BLaER1 (cell line): ENCODE results near the gene INO80.
"Not testable (repeated sequence)": the region's sequence is repeated elsewhere in the genome, so short reads cannot be mapped to it uniquely, and the experiment has no call there.

Experiments
- H3K27ac ChIP-seq: shearing (Covaris generic); formaldehyde crosslinking; 2 replicates; pipeline ENCODE4 v1.8.1; 2022
- H3K27me3 ChIP-seq: shearing (Covaris generic); formaldehyde crosslinking; 2 replicates; pipeline ENCODE4 v1.8.1; 2022
- H3K36me3 ChIP-seq: shearing (Covaris generic); formaldehyde crosslinking; 2 replicates; pipeline ENCODE4 v1.8.1; 2022
- H3K4me1 ChIP-seq: shearing (Covaris generic); formaldehyde crosslinking; 2 replicates; pipeline ENCODE4 v1.8.1; 2022
- H3K4me2 ChIP-seq: shearing (Covaris generic); formaldehyde crosslinking; 2 replicates; pipeline ENCODE4 v1.8.1; 2022
- H3K4me3 ChIP-seq: shearing (Covaris generic); formaldehyde crosslinking; 2 replicates; pipeline ENCODE4 v1.8.1; 2022
- H3K9ac ChIP-seq: shearing (Covaris generic); formaldehyde crosslinking; 2 replicates; pipeline ENCODE4 v1.8.1; 2022
- H3K9me3 ChIP-seq: shearing (Covaris generic); formaldehyde crosslinking; 2 replicates; pipeline ENCODE4 v1.8.1; 2022
- H4K20me1 ChIP-seq: shearing (Covaris generic); formaldehyde crosslinking; 2 replicates; pipeline ENCODE4 v1.8.1; 2022
- Cebpa-rat ChIP-seq: shearing (Covaris generic); IDR thresholded peaks from 2 replicates; pipeline ENCODE4 v1.8.1; 2022

INO80 gene

GRCh38 chr15:41115161-41115651 lies 874 bp downstream of the INO80 start:
- peaks cover 36% of the 10 kb centered on the region for H3K36me3 ChIP-seq
- H3K9ac ChIP-seq = peak overlapping the region; percentile 100
- peaks cover 48% of the 10 kb centered on the region for H4K20me1 ChIP-seq
- H3K27ac ChIP-seq = peak overlapping the region; percentile 100
- H3K4me2 ChIP-seq = peak overlapping the region; percentile 74
- TF ChIP-seq Cebpa-rat = no peak
- H3K27me3 ChIP-seq = no peaks in the 10 kb centered on the region
- H3K4me1 ChIP-seq = peaks cover 28% of the 10 kb centered on the region
- H3K9me3 ChIP-seq = no peaks in the 10 kb centered on the region
- H3K4me3 ChIP-seq = peak overlapping the region; percentile 95

GRCh38 chr15:41106947-41107346 lies 9.1 kb downstream of the INO80 start:
- Histone ChIP-seq H3K36me3 (peaks cover 82% of the 10 kb centered on the region), H3K27me3 (no peaks in the 10 kb centered on the region), H3K9me3 (no peaks in the 10 kb centered on the region), H4K20me1 (peaks cover 100% of the 10 kb centered on the region), H3K4me1 (peaks cover 9% of the 10 kb centered on the region; the same call in 1 of the 2 replicates), H3K27ac (no peak overlapping the region), H3K9ac (no peak overlapping the region), H3K4me2 (no peak overlapping the region), H3K4me3 (no peak overlapping the region)
- no peak for TF ChIP-seq Cebpa-rat

- H3K9me3 ChIP-seq = no peaks in the 10 kb centered on the region
- H3K36me3 ChIP-seq = peaks cover 76% of the 10 kb centered on the region
Observed at GRCh38 chr15:41105348-41106334, 10.4 kb downstream of the INO80 start.

DNA sequence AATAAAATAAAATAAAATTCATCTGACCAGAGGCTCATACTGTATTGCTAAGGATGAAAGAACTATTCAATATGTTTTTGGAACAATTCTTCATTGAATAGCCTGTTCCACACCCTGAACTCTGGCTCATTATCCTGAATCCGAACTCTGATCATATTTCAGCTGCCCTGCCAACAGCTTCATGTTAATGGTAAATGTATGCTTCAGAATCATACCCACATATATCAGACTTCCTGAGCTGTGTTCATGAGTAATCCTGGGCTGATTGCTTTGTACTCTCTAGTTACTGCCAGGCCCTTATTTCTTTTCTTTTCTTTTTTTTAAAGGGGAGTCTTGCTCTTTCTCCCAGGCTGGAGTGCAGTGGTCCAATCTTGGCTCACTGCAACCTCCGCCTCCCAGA lies 11.8 kb downstream of the INO80 start:
- peaks cover 9% of the 10 kb centered on the region; the same call in 1 of the 2 replicates for H3K4me1 ChIP-seq
- peaks cover 100% of the 10 kb centered on the region for H4K20me1 ChIP-seq
- no peak overlapping the region for H3K4me2 ChIP-seq
- no peaks in the 10 kb centered on the region for H3K9me3 ChIP-seq
- H3K27me3 ChIP-seq = no peaks in the 10 kb centered on the region
- no peak for TF ChIP-seq Cebpa-rat
- no peak overlapping the region for H3K4me3 ChIP-seq
- H3K36me3 ChIP-seq = peaks cover 74% of the 10 kb centered on the region
- no peak overlapping the region for H3K27ac ChIP-seq
- no peak overlapping the region for H3K9ac ChIP-seq

More at GRCh38 chr15:41105348-41106334, 10.4 kb downstream of the INO80 start:
- Histone ChIP-seq H4K20me1 (peaks cover 100% of the 10 kb centered on the region), H3K27me3 (no peaks in the 10 kb centered on the region), H3K27ac (no peak overlapping the region), H3K4me2 (no peak overlapping the region), H3K4me1 (peaks cover 9% of the 10 kb centered on the region; the same call in 1 of the 2 replicates), H3K4me3 (no peak overlapping the region), H3K9ac (no peak overlapping the region)
- TF ChIP-seq Cebpa-rat = no peak

DNA sequence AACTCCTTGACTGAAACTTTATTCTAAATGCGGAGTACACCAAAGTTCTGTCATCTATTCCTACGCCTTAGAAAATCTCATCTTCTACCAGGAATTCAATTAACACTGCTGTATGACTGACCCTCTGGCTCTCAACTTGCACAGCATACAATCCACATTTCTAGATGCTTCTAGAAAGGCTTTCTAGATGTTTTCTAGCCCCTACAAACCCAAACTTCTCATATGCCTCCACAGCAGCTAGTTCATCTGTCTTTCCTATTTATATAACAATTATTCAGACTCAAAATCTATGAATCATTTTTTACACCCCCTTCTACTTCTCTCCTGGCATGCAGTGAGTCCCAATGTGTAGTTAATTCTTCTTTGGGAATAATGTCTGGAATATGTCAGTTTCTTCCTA lies 13.2 kb downstream of the INO80 start:
- Histone ChIP-seq H3K27me3 (no peaks in the 10 kb centered on the region), H3K27ac (no peak overlapping the region), H3K4me1 (peaks cover 9% of the 10 kb centered on the region; the same call in 1 of the 2 replicates), H3K9me3 (no peaks in the 10 kb centered on the region), H3K4me3 (no peak overlapping the region), H3K4me2 (no peak overlapping the region), H4K20me1 (peaks cover 100% of the 10 kb centered on the region), H3K9ac (no peak overlapping the region), H3K36me3 (peaks cover 68% of the 10 kb centered on the region)
- TF ChIP-seq Cebpa-rat = no peak

GRCh38 chr15:41096178-41096577 lies 19.9 kb downstream of the INO80 start:
- H3K27ac ChIP-seq = no peak overlapping the region
- H3K9me3 ChIP-seq = no peaks in the 10 kb centered on the region
- H3K27me3 ChIP-seq = no peaks in the 10 kb centered on the region
- peaks cover 52% of the 10 kb centered on the region for H4K20me1 ChIP-seq
- no peak for TF ChIP-seq Cebpa-rat
- H3K36me3 ChIP-seq = peaks cover 90% of the 10 kb centered on the region
- no peak overlapping the region for H3K4me3 ChIP-seq
- no peaks in the 10 kb centered on the region for H3K4me1 ChIP-seq
- no peak overlapping the region for H3K4me2 ChIP-seq
- no peak overlapping the region for H3K9ac ChIP-seq

DNA sequence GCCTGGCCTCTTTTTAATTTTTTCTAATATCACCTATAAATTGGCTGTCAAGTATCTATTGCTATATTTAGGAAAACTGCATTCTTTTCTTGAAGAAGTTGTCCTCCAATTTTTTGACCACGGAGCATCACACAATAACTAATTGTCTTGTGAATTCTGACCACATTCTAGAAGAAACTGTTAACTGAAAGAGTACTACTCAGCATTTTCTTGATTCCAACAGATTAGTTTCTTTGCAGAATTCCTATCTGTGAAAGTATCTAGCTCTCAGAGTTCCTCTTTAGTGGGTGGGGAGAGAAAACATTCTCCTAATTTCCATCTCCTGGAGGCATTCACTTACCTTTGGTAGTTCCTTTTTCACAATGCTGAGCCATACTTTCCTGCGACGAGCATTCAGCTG lies 31.1 kb downstream of the INO80 start:
- Histone ChIP-seq H3K4me1 (peaks cover 70% of the 10 kb centered on the region), H3K9me3 (no peaks in the 10 kb centered on the region), H4K20me1 (peaks cover 13% of the 10 kb centered on the region; the same call in 1 of the 2 replicates), H3K27ac (no peak overlapping the region), H3K4me3 (no peak overlapping the region), H3K9ac (no peak overlapping the region), H3K36me3 (peaks cover 92% of the 10 kb centered on the region), H3K27me3 (no peaks in the 10 kb centered on the region), H3K4me2 (no peak overlapping the region)
- no peak for TF ChIP-seq Cebpa-rat

- Histone ChIP-seq H3K27ac (peak overlapping the region; percentile 77), H3K36me3 (peaks cover 96% of the 10 kb centered on the region), H3K4me3 (no peak overlapping the region), H3K4me2 (peak overlapping the region; percentile 60), H3K9ac (peak overlapping the region; percentile 66; the same call in 1 of the 2 replicates), H4K20me1 (no peaks in the 10 kb centered on the region), H3K4me1 (peaks cover 45% of the 10 kb centered on the region), H3K9me3 (no peaks in the 10 kb centered on the region), H3K27me3 (no peaks in the 10 kb centered on the region)
- TF ChIP-seq Cebpa-rat = no peak
Observed at GRCh38 chr15:41080144-41080543, 35.9 kb downstream of the INO80 start.

DNA sequence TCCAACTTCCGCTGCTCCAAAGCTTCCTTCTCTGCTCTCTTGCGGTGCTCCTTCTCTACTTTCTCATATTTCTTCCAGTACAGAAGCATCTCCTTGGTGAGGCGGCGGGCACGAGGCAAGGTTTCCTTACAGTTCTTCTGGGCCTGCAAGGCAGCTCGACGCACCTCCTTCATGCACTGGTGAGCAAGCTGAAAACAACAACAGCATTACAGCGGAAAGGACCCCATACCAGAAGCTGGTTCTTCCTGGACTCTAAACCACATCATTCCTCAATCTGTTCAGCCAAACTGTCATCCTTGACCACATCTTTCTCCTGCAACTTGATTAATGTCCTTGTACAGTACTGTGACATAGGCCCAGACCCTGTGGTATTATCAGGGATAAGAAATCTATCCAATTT lies 36.4 kb downstream of the INO80 start:
- Histone ChIP-seq H3K36me3 (peaks cover 96% of the 10 kb centered on the region), H3K4me3 (peak overlapping the region; percentile 3; the same call in 1 of the 2 replicates), H3K9ac (peak overlapping the region; percentile 66), H3K27ac (peak overlapping the region; percentile 77), H3K27me3 (no peaks in the 10 kb centered on the region), H4K20me1 (no peaks in the 10 kb centered on the region), H3K4me2 (peak overlapping the region; percentile 60), H3K4me1 (peaks cover 41% of the 10 kb centered on the region), H3K9me3 (no peaks in the 10 kb centered on the region)
- no peak for TF ChIP-seq Cebpa-rat

GRCh38 chr15:41078879-41079278 lies 37.2 kb downstream of the INO80 start:
- H3K4me1 ChIP-seq = peaks cover 40% of the 10 kb centered on the region
- peak overlapping the region; percentile 77 for H3K27ac ChIP-seq
- H3K9ac ChIP-seq = peak overlapping the region; percentile 66
- H3K4me3 ChIP-seq = peak overlapping the region; percentile 3; the same call in 1 of the 2 replicates
- peaks cover 96% of the 10 kb centered on the region for H3K36me3 ChIP-seq
- not testable (repeated sequence) for H3K9me3 ChIP-seq, H4K20me1 ChIP-seq, H3K27me3 ChIP-seq
- H3K4me2 ChIP-seq = peak overlapping the region; percentile 60
